ENCODE data around the gene ATG2B. TPM values are rescaled to one million over a fixed set of nuclear protein-coding genes. Genes with fewer than 3 reads are reported as not detected.

The ATG2B gene
- total RNA-seq, 1 donor from 2014 or later: 27.5 TPM

GRCh38 chr14:96284430-96284829 lies 78.7 kb downstream of the ATG2B start:
- Mint-ChIP-seq H3K27me3 (ENCODE audit: unreplicated experiment) (no peaks in the 10 kb centered on the region), H3K27ac (ENCODE audit: unreplicated experiment) (no peak overlapping the region), H3K9me3 (ENCODE audit: unreplicated experiment) (no peaks in the 10 kb centered on the region), H3K36me3 (ENCODE audit: unreplicated experiment) (no peaks in the 10 kb centered on the region), H3K4me1 (ENCODE audit: low read depth, unreplicated experiment) (peaks cover 6% of the 10 kb centered on the region), H3K4me3 (ENCODE audit: unreplicated experiment) (no peak overlapping the region)
- no peak for TF ChIP-seq CTCF (IDR thresholded peaks at IDR 0.05; ENCODE audit: partially characterized antibody, unreplicated experiment)
- no peak for DNase-seq

GRCh38 chr14:96284008-96284407 lies 79.1 kb downstream of the ATG2B start:
- TF ChIP-seq CTCF (IDR thresholded peaks at IDR 0.05; ENCODE audit: partially characterized antibody, unreplicated experiment): no peak
- Mint-ChIP-seq H3K36me3 (ENCODE audit: unreplicated experiment) (no peaks in the 10 kb centered on the region), H3K27ac (ENCODE audit: unreplicated experiment) (no peak overlapping the region), H3K4me1 (ENCODE audit: low read depth, unreplicated experiment) (peaks cover 10% of the 10 kb centered on the region), H3K27me3 (ENCODE audit: unreplicated experiment) (no peaks in the 10 kb centered on the region), H3K4me3 (ENCODE audit: unreplicated experiment) (no peak overlapping the region), H3K9me3 (ENCODE audit: unreplicated experiment) (no peaks in the 10 kb centered on the region)
- no peak for DNase-seq

DNA sequence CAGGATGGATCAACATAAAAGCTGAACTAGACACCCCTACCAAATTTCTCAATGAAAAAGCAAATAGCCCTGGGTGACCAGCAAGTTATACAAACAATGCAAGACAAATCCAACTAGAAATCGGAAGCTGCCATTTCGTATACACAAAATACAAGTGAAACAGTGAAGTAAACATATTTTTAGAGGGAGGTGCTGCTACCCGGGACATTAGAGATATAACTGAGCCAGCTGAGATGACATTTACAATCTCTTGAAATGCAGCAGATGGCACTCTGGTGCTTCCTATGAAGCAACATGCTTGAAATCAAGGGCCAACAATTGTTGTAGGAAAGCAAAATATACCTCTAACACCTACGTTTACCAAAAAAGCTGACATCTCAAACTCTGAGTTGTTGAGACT lies 81.7 kb downstream of the ATG2B start:
- no peaks in the 10 kb centered on the region for H3K36me3 Mint-ChIP-seq (ENCODE audit: unreplicated experiment)
- no peak overlapping the region for H3K27ac Mint-ChIP-seq (ENCODE audit: unreplicated experiment)
- H3K9me3 Mint-ChIP-seq (ENCODE audit: unreplicated experiment): no peaks in the 10 kb centered on the region
- H3K4me3 Mint-ChIP-seq (ENCODE audit: unreplicated experiment): no peak overlapping the region
- no peak for TF ChIP-seq CTCF (IDR thresholded peaks at IDR 0.05; ENCODE audit: partially characterized antibody, unreplicated experiment)
- no peaks in the 10 kb centered on the region for H3K27me3 Mint-ChIP-seq (ENCODE audit: unreplicated experiment)
- H3K4me1 Mint-ChIP-seq (ENCODE audit: low read depth, unreplicated experiment): peaks cover 14% of the 10 kb centered on the region
- no peak for DNase-seq

GRCh38 chr14:96280104-96280503 lies 83.0 kb downstream of the ATG2B start:
- Mint-ChIP-seq H3K4me1 (ENCODE audit: low read depth, unreplicated experiment) (peaks cover 14% of the 10 kb centered on the region), H3K9me3 (ENCODE audit: unreplicated experiment) (no peaks in the 10 kb centered on the region), H3K4me3 (ENCODE audit: unreplicated experiment) (no peak overlapping the region), H3K27ac (ENCODE audit: unreplicated experiment) (no peak overlapping the region), H3K27me3 (ENCODE audit: unreplicated experiment) (no peaks in the 10 kb centered on the region), H3K36me3 (ENCODE audit: unreplicated experiment) (no peaks in the 10 kb centered on the region)
- TF ChIP-seq CTCF (IDR thresholded peaks at IDR 0.05; ENCODE audit: partially characterized antibody, unreplicated experiment): no peak
- DNase-seq: no peak

- Mint-ChIP-seq H3K4me1 (ENCODE audit: low read depth, unreplicated experiment) (peaks cover 15% of the 10 kb centered on the region), H3K36me3 (ENCODE audit: unreplicated experiment) (no peaks in the 10 kb centered on the region), H3K27me3 (ENCODE audit: unreplicated experiment) (no peaks in the 10 kb centered on the region), H3K27ac (ENCODE audit: unreplicated experiment) (no peak overlapping the region), H3K9me3 (ENCODE audit: unreplicated experiment) (no peaks in the 10 kb centered on the region), H3K4me3 (ENCODE audit: unreplicated experiment) (no peak overlapping the region)
- no peak for TF ChIP-seq CTCF (IDR thresholded peaks at IDR 0.05; ENCODE audit: partially characterized antibody, unreplicated experiment)
- no peak for DNase-seq
These were observed 83.6 kb downstream of the ATG2B start for GRCh38 chr14:96279564-96279963.

Measured in glutamatergic neuron (in vitro differentiated cells).